Loucy (cell line): ENCODE data around the gene PI16.

Experiments
- H2AFZ ChIP-seq: fragments of 200-600 bp; sonication (generic); 2 replicates; pipeline ENCODE4 v1.6.0; 2016; ENCODE audit warnings: antibody characterized with exemption, mild to moderate bottlenecking, low read length, moderate library complexity
- H3F3A ChIP-seq: fragments of 200-600 bp; 2 replicates; pipeline ENCODE4 v1.6.0; 2016; ENCODE audit warnings: antibody characterized with exemption, low read depth, mild to moderate bottlenecking
- H3K27me3 ChIP-seq: fragments of 200-600 bp; sonication (generic); 2 replicates; pipeline ENCODE4 v1.6.1; 2014; ENCODE audit warnings: low read length, mild to moderate bottlenecking; ENCODE audit not compliant: insufficient read depth, poor library complexity, severe bottlenecking
- H3K36me3 ChIP-seq: fragments of 200-600 bp; sonication (generic); 2 replicates; pipeline ENCODE4 v1.6.1; 2016; ENCODE audit warnings: low read length; ENCODE audit not compliant: insufficient read depth
- H3K4me1 ChIP-seq: fragments of 200-600 bp; sonication (generic); 2 replicates; pipeline ENCODE4 v1.5.1; 2014; ENCODE audit warnings: low read length, mild to moderate bottlenecking; ENCODE audit not compliant: insufficient read depth, poor library complexity, severe bottlenecking
- H3K4me2 ChIP-seq: fragments of 200-600 bp; sonication (generic); 2 replicates; pipeline ENCODE4 v1.6.0; 2014; ENCODE audit warnings: antibody characterized with exemption, low read length, low read depth, mild to moderate bottlenecking; ENCODE audit not compliant: poor library complexity, severe bottlenecking
- H3K4me3 ChIP-seq: fragments of 200-600 bp; sonication (generic); 2 replicates; pipeline ENCODE4 v1.5.1; 2014; ENCODE audit warnings: low read length, mild to moderate bottlenecking, mixed read lengths; ENCODE audit not compliant: poor library complexity, severe bottlenecking
- H3K79me2 ChIP-seq: fragments of 200-600 bp; sonication (generic); 2 replicates; pipeline ENCODE4 v1.6.1; 2014; ENCODE audit warnings: low read length; ENCODE audit not compliant: insufficient read depth
- H3K9ac ChIP-seq: fragments of 200-600 bp; sonication (generic); 2 replicates; pipeline ENCODE4 v1.6.0; 2014; ENCODE audit warnings: mild to moderate bottlenecking, low read depth, low read length, moderate library complexity; ENCODE audit not compliant: poor library complexity, severe bottlenecking
- H3K9me2 ChIP-seq: fragments of 200-600 bp; sonication (generic); replicated peaks from 2 replicates; pipeline ENCODE4 v1.6.1; 2016; ENCODE audit warnings: low read depth, low read length, mixed read lengths
- H3K9me3 ChIP-seq: fragments of 200-600 bp; sonication (generic); 2 replicates; pipeline ENCODE4 v1.6.1; 2014; ENCODE audit warnings: mild to moderate bottlenecking, antibody characterized with exemption, low read length, low read depth; ENCODE audit not compliant: insufficient read depth
- H4K20me1 ChIP-seq: fragments of 200-600 bp; sonication (generic); 2 replicates; pipeline ENCODE4 v1.6.0; 2014; ENCODE audit warnings: antibody characterized with exemption, low read length, mild to moderate bottlenecking; ENCODE audit not compliant: insufficient read depth, poor library complexity, severe bottlenecking
- CTCF ChIP-seq: fragments of 200-600 bp; sonication (generic); conservative IDR thresholded peaks from 2 replicates; pipeline ENCODE4 v1.5.1; 2014; ENCODE audit warnings: mild to moderate bottlenecking, antibody characterized with exemption, low read length
- EZH2phosphoT487 ChIP-seq: fragments of 200-600 bp; IDR thresholded peaks from 2 replicates; pipeline ENCODE4 v1.6.1; 2018; ENCODE audit warnings: antibody characterized with exemption, mild to moderate bottlenecking, moderate library complexity, borderline replicate concordance

PI16 gene

GRCh38 chr6:36929607-36930006 is 24.9 kb upstream of the PI16 start:
- H3K27me3 ChIP-seq = no peaks in the 10 kb centered on the region
- H3F3A ChIP-seq = no peaks in the 10 kb centered on the region
- no peaks in the 10 kb centered on the region for H3K9me2 ChIP-seq
- H3K9ac ChIP-seq = no peak overlapping the region
- H3K4me3 ChIP-seq = no peak overlapping the region
- no peaks in the 10 kb centered on the region for H3K9me3 ChIP-seq
- H4K20me1 ChIP-seq = no peaks in the 10 kb centered on the region
- H3K79me2 ChIP-seq = no peaks in the 10 kb centered on the region
- no peak overlapping the region for H3K4me2 ChIP-seq
- TF ChIP-seq EZH2phosphoT487 (no peak), CTCF (no peak)
- no peaks in the 10 kb centered on the region for H3K36me3 ChIP-seq
- peaks cover 16% of the 10 kb centered on the region for H3K4me1 ChIP-seq
- H2AFZ ChIP-seq = no peak overlapping the region

- no peaks in the 10 kb centered on the region for H3K27me3 ChIP-seq
- TF ChIP-seq EZH2phosphoT487 (no peak), CTCF (no peak)
- H3F3A ChIP-seq = no peaks in the 10 kb centered on the region
These were observed 24.1 kb upstream of the PI16 start for GRCh38 chr6:36930483-36930882.

GRCh38 chr6:36933102-36933501 is 21.4 kb upstream of the PI16 start:
- Histone ChIP-seq H3K79me2 (no peaks in the 10 kb centered on the region), H3K36me3 (no peaks in the 10 kb centered on the region), H3K9ac (no peak overlapping the region), H3K4me1 (no peaks in the 10 kb centered on the region), H2AFZ (no peak overlapping the region), H3K27me3 (no peaks in the 10 kb centered on the region), H3K4me2 (no peak overlapping the region), H3K9me3 (no peaks in the 10 kb centered on the region), H3K9me2 (no peaks in the 10 kb centered on the region), H4K20me1 (no peaks in the 10 kb centered on the region), H3K4me3 (no peak overlapping the region), H3F3A (no peaks in the 10 kb centered on the region)
- TF ChIP-seq EZH2phosphoT487 (no peak), CTCF (no peak)

More at GRCh38 chr6:36930483-36930882, 24.1 kb upstream of the PI16 start:
- no peak overlapping the region for H3K4me3 ChIP-seq
- H3K36me3 ChIP-seq = no peaks in the 10 kb centered on the region
- H3K9me3 ChIP-seq = no peaks in the 10 kb centered on the region
- no peak overlapping the region for H3K4me2 ChIP-seq
- H3K79me2 ChIP-seq = no peaks in the 10 kb centered on the region
- H3K9me2 ChIP-seq = no peaks in the 10 kb centered on the region
- no peaks in the 10 kb centered on the region for H4K20me1 ChIP-seq
- H2AFZ ChIP-seq = no peak overlapping the region
- H3K4me1 ChIP-seq = peaks cover 7% of the 10 kb centered on the region
- H3K9ac ChIP-seq = no peak overlapping the region
